GM20000 (cell line): ENCODE results near the gene MAST4.

Experiments
- DNase-seq: peaks from one replicate; pipeline ENCODE4 v3.0.0; 2012; ENCODE audit warnings: low spot score
- CTCF ChIP-seq: IDR thresholded peaks from 2 replicates; pipeline ENCODE4 v1.5.1; 2012; ENCODE audit warnings: mild to moderate bottlenecking, control low read depth; ENCODE audit errors: extremely low read depth, missing control alignments

MAST4 gene

GRCh38 chr5:67133776-67134175 is 537.6 kb downstream of the MAST4 start:
- TF ChIP-seq CTCF = no peak
- no peak for DNase-seq

- no peak for DNase-seq
Observed at GRCh38 chr5:67135381-67135984, 539.3 kb downstream of the MAST4 start.

GRCh38 chr5:67139030-67139429 is 542.8 kb downstream of the MAST4 start:
- no peak for TF ChIP-seq CTCF
- DNase-seq = no peak

More at GRCh38 chr5:67135381-67135984, 539.3 kb downstream of the MAST4 start:
- TF ChIP-seq CTCF = no peak

DNA sequence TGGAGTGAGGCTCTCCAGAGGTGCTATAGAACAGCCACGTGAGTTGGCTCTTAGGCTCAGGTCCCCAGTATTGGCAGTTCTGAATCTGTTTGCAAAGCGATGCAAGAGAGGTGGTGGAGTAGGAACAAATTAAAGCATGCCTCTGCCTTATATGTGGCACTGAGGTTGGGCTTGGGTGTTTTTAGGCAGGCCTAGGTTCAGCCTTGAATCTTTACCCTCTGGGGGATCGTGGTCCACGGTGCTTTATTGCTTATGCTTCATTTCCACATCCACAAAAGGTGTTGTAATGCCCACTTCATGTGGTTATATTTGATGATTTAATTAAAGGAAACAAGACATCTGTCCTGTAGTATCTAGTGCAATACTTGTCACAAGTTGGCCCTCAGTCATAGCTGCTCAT is 544.2 kb downstream of the MAST4 start:
- no peak for TF ChIP-seq CTCF
- DNase-seq = no peak

GRCh38 chr5:67141644-67142043 is 545.5 kb downstream of the MAST4 start:
- DNase-seq = no peak
- no peak for TF ChIP-seq CTCF

GRCh38 chr5:67142816-67143215 is 546.6 kb downstream of the MAST4 start:
- no peak for DNase-seq
- TF ChIP-seq CTCF = no peak

GRCh38 chr5:67143549-67143948 is 547.4 kb downstream of the MAST4 start:
- DNase-seq = no peak
- TF ChIP-seq CTCF = no peak
